HG03159 (cell line): ENCODE data around the gene RPL22.

Experiments
- ATAC-seq: cut with Tn5 transposase; IDR thresholded peaks from one replicate; pipeline ENCODE4 v1.9.1; 2021; ENCODE audit warnings: mild to moderate bottlenecking, moderate library complexity; ENCODE audit not compliant: unreplicated experiment

Gene RPL22

GRCh38 chr1:6157132-6157527 is 42.3 kb downstream of the RPL22 start:
- no peak for ATAC-seq

GRCh38 chr1:6154525-6155319 is 44.7 kb downstream of the RPL22 start:
- ATAC-seq: no peak

- ATAC-seq: no peak
Measured at GRCh38 chr1:6152882-6153281, 46.5 kb downstream of the RPL22 start.

- ATAC-seq: no peak
Measured at GRCh38 chr1:6152181-6152580, 47.2 kb downstream of the RPL22 start.

GRCh38 chr1:6151291-6151822 is 48.0 kb downstream of the RPL22 start:
- no peak for ATAC-seq

- ATAC-seq: no peak
Measured at GRCh38 chr1:6150006-6150938, 49.1 kb downstream of the RPL22 start.

- no peak for ATAC-seq
Measured at GRCh38 chr1:6149597-6149996, 49.8 kb downstream of the RPL22 start.

GRCh38 chr1:6148497-6149241 is 50.7 kb downstream of the RPL22 start:
- ATAC-seq: no peak

GRCh38 chr1:6145864-6146410 is 53.5 kb downstream of the RPL22 start:
- ATAC-seq: no peak

- no peak for ATAC-seq
Measured at GRCh38 chr1:6145396-6145750, 54.0 kb downstream of the RPL22 start.

- ATAC-seq: no peak
Measured at GRCh38 chr1:6144647-6145395, 54.6 kb downstream of the RPL22 start.

- no peak for ATAC-seq
Measured at GRCh38 chr1:6144175-6144574, 55.2 kb downstream of the RPL22 start.

GRCh38 chr1:6143395-6143794 is 56.0 kb downstream of the RPL22 start:
- no peak for ATAC-seq

- ATAC-seq: no peak
Measured at GRCh38 chr1:6142734-6143133, 56.7 kb downstream of the RPL22 start.

GRCh38 chr1:6142036-6142621 is 57.3 kb downstream of the RPL22 start:
- ATAC-seq: no peak

GRCh38 chr1:6141592-6141991 is 57.8 kb downstream of the RPL22 start:
- ATAC-seq: no peak

GRCh38 chr1:6140413-6140812 is 59.0 kb downstream of the RPL22 start:
- no peak for ATAC-seq

GRCh38 chr1:6137758-6138157 is 61.6 kb downstream of the RPL22 start:
- no peak for ATAC-seq

GRCh38 chr1:6136516-6137220 is 62.7 kb downstream of the RPL22 start:
- ATAC-seq: no peak
